HCT116 (cell line): Measurements from ENCODE around the gene DDX54. TPM values are rescaled to one million over a fixed set of nuclear protein-coding genes. Genes with fewer than 3 reads are reported as not detected.

ENCODE experiments used
- ATAC-seq: fragments of 200-7000 bp; cut with Tn5 transposase; 2 replicates; pipeline ENCODE4 v1.9.1; 2020; ENCODE audit warnings: mild to moderate bottlenecking, moderate library complexity
- BruUV-seq: library from RNA; stranded (reverse); fragments of 400-500 nt; replicated peaks from 2 replicates; lab custom pipeline; 2021; lab: Mats Ljungman, UMichigan
- CTCF ChIA-PET: fragments of 300-600 bp; sonication (Branson Sonifier 250); formaldehyde crosslinking; loops from one replicate; lab custom pipeline; 2021; ENCODE audit warnings: antibody characterized with exemption; lab: Charles Lee
- POLR2A ChIA-PET: fragments of 300-600, 350-600 bp; sonication (Branson Sonifier 250); formaldehyde crosslinking; loops from one replicate; lab custom pipeline; 2021; ENCODE audit warnings: antibody characterized with exemption; lab: Charles Lee
- RAD21 ChIA-PET, 2 experiments: fragments of 300-600 bp; sonication (Branson Sonifier 250); formaldehyde crosslinking; loops; one replicate each; lab custom pipeline; 2023; ENCODE audit warnings: low total read pairs in 2 of 2; ENCODE audit not compliant: uncharacterized antibody in 2 of 2, unreplicated experiment in 2 of 2, low non-redundant PET in 1 of 2; lab: Charles Lee
- DNase-seq: peaks from one replicate; pipeline ENCODE4 v3.0.0-alpha.2; 2010; ENCODE audit warnings: low read depth, low spot score
- H2AFZ ChIP-seq: fragments of 200-600 bp; shearing (Covaris generic), sonication (generic); 2 replicates; pipeline ENCODE4 v1.6.1; 2017; ENCODE audit warnings: low read depth, mixed run types, mixed read lengths, antibody characterized with exemption, low read length; ENCODE audit not compliant: poor library complexity, severe bottlenecking
- H3K27ac ChIP-seq: 2 replicates; pipeline ENCODE4 v1.5.1; 2012; ENCODE audit warnings: low read depth, low read length
- H3K27me3 ChIP-seq: fragments of 200-600 bp; sonication (generic); 2 replicates; pipeline ENCODE4 v1.6.1; 2016; ENCODE audit warnings: mixed run types, low read length, mixed read lengths; ENCODE audit not compliant: insufficient read depth
- H3K36me3 ChIP-seq, 2 experiments: fragments of 200-500 bp in 1 of 2; fragments of 200-600 bp in 1 of 2; sonication (Bioruptor generic) in 1 of 2; sonication (generic) in 1 of 2; 2 replicates each; pipeline versions ENCODE4 v1.5.1 to v1.6.1; 2014 to 2016; ENCODE audit warnings: low read length in 2 of 2, inconsistent platforms in 1 of 2, mixed read lengths in 1 of 2, mixed run types in 1 of 2; ENCODE audit not compliant: insufficient read depth in 2 of 2, control insufficient read depth in 1 of 2
- H3K4me1 ChIP-seq, 2 experiments: fragments of 200-600 bp in 1 of 2; sonication (generic) in 1 of 2; 2 replicates each; pipeline versions ENCODE4 v1.5.1 to v1.6.1; 2012 to 2017; ENCODE audit warnings: low read length in 2 of 2, inconsistent platforms in 1 of 2, mild to moderate bottlenecking in 1 of 2, mixed read lengths in 1 of 2, mixed run types in 1 of 2, moderate library complexity in 1 of 2; ENCODE audit not compliant: insufficient read depth in 2 of 2, control insufficient read depth in 1 of 2
- H3K4me2 ChIP-seq: fragments of 200-600 bp; sonication (generic); 2 replicates; pipeline ENCODE4 v1.6.1; 2017; ENCODE audit warnings: mixed run types, low read length, mixed read lengths
- H3K4me3 ChIP-seq, 2 experiments: fragments of 200-600 bp in 1 of 2; sonication (generic) in 1 of 2; replicated peaks in 1 of 2; 2 replicates each; pipeline ENCODE4 v1.5.1; 2011 to 2016; ENCODE audit warnings: low read length in 2 of 2, control low read depth in 1 of 2, low read depth in 1 of 2, mild to moderate bottlenecking in 1 of 2, mixed read lengths in 1 of 2, mixed run types in 1 of 2
- H3K79me2 ChIP-seq: fragments of 200-600 bp; sonication (generic); 2 replicates; pipeline ENCODE4 v1.6.1; 2017; ENCODE audit warnings: mild to moderate bottlenecking, mixed run types, low read length, moderate library complexity, mixed read lengths; ENCODE audit not compliant: insufficient read depth
- H3K9ac ChIP-seq: fragments of 200-600 bp; sonication (generic); 2 replicates; pipeline ENCODE4 v1.6.1; 2016; ENCODE audit warnings: low read length, mixed read lengths
- H3K9me2 ChIP-seq: fragments of 200-600 bp; sonication (generic), shearing (Covaris generic); 2 replicates; pipeline ENCODE4 v1.6.1; 2017; ENCODE audit warnings: mixed run types, mild to moderate bottlenecking, moderate library complexity; ENCODE audit not compliant: insufficient read depth
- H3K9me3 ChIP-seq, 2 experiments: fragments of 200-500 bp in 1 of 2; fragments of 200-600 bp in 1 of 2; sonication (Bioruptor generic) in 1 of 2; sonication (generic) in 1 of 2; 2 replicates each; pipeline ENCODE4 v1.6.1; 2014 to 2017; ENCODE audit warnings: low read length in 2 of 2, mixed read lengths in 2 of 2, inconsistent platforms in 1 of 2, low read depth in 1 of 2, mild to moderate bottlenecking in 1 of 2, mixed run types in 1 of 2, moderate library complexity in 1 of 2; ENCODE audit not compliant: control insufficient read depth in 1 of 2, insufficient read depth in 1 of 2
- H4K20me1 ChIP-seq: fragments of 200-600 bp; sonication (generic), shearing (Covaris generic); 2 replicates; pipeline ENCODE4 v1.6.1; 2017; ENCODE audit warnings: mixed run types, mild to moderate bottlenecking, moderate library complexity; ENCODE audit not compliant: insufficient read depth
- CBX3 ChIP-seq: IDR thresholded peaks from 2 replicates; pipeline ENCODE4 v1.6.1; 2012; ENCODE audit warnings: low read depth
- EGR1 ChIP-seq: IDR thresholded peaks from 2 replicates; pipeline ENCODE4 v1.6.1; 2012; ENCODE audit warnings: low read depth
- ELF1 ChIP-seq: IDR thresholded peaks from 2 replicates; pipeline ENCODE4 v1.6.1; 2012; ENCODE audit warnings: low read depth, borderline replicate concordance
- EZH2 ChIP-seq: fragments of 200-600 bp; sonication (generic); IDR thresholded peaks from 2 replicates; pipeline ENCODE4 v1.6.1; 2017; ENCODE audit warnings: antibody characterized with exemption, mixed run types
- JUND ChIP-seq: IDR thresholded peaks from 2 replicates; pipeline ENCODE4 v1.6.1; 2012
- POLR2A ChIP-seq: IDR thresholded peaks from 2 replicates; pipeline ENCODE4 v1.7.0; 2011; ENCODE audit warnings: borderline replicate concordance; ENCODE audit not compliant: insufficient read depth, insufficient read length; ENCODE audit errors: extremely low read depth
- RAD21 ChIP-seq: IDR thresholded peaks from 2 replicates; pipeline ENCODE4 v1.6.1; 2012; ENCODE audit warnings: low read depth, mild to moderate bottlenecking
- SIN3A ChIP-seq: IDR thresholded peaks from 2 replicates; pipeline ENCODE4 v1.6.1; 2012; ENCODE audit warnings: low read depth
- ZFX ChIP-seq: fragments of 450-650 bp; IDR thresholded peaks from 2 replicates; pipeline ENCODE4 v1.6.1; 2017
- ZNF274 ChIP-seq: fragments of 200-500 bp; sonication (Bioruptor generic); IDR thresholded peaks from 2 replicates; pipeline ENCODE4 v1.6.1; 2014; ENCODE audit warnings: mild to moderate bottlenecking, low read depth, low read length, inconsistent platforms
- intact Hi-C: fragments of 100-400 bp; cut with micrococcal nuclease; formaldehyde crosslinking; loops from 2 replicates; pipeline ENCODE4 v1.10.0; 2022
- total RNA-seq: library from RNA; stranded (reverse); gene quantifications from one replicate; pipeline ENCODE4 v1.2.1, GENCODE V29; 2021; ENCODE audit not compliant: unreplicated experiment
- TF ChIP-seq, protein P1 (sequence below): IDR thresholded peaks from 2 replicates; pipeline ENCODE4 v1.6.1; 2012; ENCODE audit warnings: low read depth
- TF ChIP-seq, protein P2 (sequence below): IDR thresholded peaks from 2 replicates; pipeline ENCODE4 v1.6.1; 2011; ENCODE audit warnings: mild to moderate bottlenecking, low read length, moderate library complexity; ENCODE audit not compliant: insufficient replicate concordance; ENCODE audit errors: extremely low read depth

The DDX54 gene
- total RNA-seq, 1 experiment from 2014 or later = 110 TPM

DNA sequence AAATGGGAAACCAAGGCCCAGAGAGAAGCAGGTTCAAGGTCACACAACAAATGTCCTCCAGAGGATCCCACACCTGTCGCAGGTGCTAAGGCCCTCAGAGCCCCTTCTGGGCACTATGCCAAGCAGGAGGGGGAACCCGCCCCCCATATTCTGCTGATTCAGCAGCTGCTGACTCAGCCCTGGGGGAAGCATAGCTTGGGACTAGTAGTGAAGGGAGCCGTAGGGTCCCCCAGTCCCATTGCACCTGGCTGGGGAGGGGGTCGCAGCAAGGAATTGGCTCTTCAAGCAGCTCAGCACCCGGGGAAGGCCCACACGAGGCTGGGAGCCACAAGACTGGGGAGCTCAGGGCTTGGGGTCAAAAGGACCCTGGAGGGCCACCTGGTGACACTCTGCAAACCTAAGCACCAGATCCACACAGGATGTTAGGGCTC, 50.7 kb downstream of the DDX54 start:
- H4K20me1 ChIP-seq = no peaks in the 10 kb centered on the region
- BruUV-seq = no TSS peak
- no peaks in the 10 kb centered on the region for H3K9me2 ChIP-seq
- peaks cover 13 to 34% of the 10 kb centered on the region in 2 experiments for H3K4me1 ChIP-seq
- no peaks in the 10 kb centered on the region for H3K27me3 ChIP-seq
- ChIA-PET CTCF (interaction anchor here (1.0 to 2.3 kb wide), 4 partner anchors 10 to 142 kb away, joined by 3 to 9 read pairs (median 8); no protein-coding TSS in a partner anchor), RAD21 (no interaction called here), POLR2A (no interaction called here)
- H2AFZ ChIP-seq = no peak overlapping the region
- H3K36me3 ChIP-seq = no peaks in the 10 kb centered on the region
- peak overlapping the region; percentile 100 for H3K4me2 ChIP-seq
- no peaks in the 10 kb centered on the region for H3K9me3 ChIP-seq
- H3K4me3 ChIP-seq = peak overlapping the region; percentile 78 to 94
- TF ChIP-seq RAD21 (no peak), ZNF274 (no peak), POLR2A (no peak), EGR1 (no peak), JUND (no peak), CBX3 (no peak), ZFX (no peak), SIN3A (no peak), ELF1 (no peak), EZH2 (no peak)
- TF ChIP-seq, protein P1, sequence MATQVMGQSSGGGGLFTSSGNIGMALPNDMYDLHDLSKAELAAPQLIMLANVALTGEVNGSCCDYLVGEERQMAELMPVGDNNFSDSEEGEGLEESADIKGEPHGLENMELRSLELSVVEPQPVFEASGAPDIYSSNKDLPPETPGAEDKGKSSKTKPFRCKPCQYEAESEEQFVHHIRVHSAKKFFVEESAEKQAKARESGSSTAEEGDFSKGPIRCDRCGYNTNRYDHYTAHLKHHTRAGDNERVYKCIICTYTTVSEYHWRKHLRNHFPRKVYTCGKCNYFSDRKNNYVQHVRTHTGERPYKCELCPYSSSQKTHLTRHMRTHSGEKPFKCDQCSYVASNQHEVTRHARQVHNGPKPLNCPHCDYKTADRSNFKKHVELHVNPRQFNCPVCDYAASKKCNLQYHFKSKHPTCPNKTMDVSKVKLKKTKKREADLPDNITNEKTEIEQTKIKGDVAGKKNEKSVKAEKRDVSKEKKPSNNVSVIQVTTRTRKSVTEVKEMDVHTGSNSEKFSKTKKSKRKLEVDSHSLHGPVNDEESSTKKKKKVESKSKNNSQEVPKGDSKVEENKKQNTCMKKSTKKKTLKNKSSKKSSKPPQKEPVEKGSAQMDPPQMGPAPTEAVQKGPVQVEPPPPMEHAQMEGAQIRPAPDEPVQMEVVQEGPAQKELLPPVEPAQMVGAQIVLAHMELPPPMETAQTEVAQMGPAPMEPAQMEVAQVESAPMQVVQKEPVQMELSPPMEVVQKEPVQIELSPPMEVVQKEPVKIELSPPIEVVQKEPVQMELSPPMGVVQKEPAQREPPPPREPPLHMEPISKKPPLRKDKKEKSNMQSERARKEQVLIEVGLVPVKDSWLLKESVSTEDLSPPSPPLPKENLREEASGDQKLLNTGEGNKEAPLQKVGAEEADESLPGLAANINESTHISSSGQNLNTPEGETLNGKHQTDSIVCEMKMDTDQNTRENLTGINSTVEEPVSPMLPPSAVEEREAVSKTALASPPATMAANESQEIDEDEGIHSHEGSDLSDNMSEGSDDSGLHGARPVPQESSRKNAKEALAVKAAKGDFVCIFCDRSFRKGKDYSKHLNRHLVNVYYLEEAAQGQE = no peak
- TF ChIP-seq, protein P2, sequence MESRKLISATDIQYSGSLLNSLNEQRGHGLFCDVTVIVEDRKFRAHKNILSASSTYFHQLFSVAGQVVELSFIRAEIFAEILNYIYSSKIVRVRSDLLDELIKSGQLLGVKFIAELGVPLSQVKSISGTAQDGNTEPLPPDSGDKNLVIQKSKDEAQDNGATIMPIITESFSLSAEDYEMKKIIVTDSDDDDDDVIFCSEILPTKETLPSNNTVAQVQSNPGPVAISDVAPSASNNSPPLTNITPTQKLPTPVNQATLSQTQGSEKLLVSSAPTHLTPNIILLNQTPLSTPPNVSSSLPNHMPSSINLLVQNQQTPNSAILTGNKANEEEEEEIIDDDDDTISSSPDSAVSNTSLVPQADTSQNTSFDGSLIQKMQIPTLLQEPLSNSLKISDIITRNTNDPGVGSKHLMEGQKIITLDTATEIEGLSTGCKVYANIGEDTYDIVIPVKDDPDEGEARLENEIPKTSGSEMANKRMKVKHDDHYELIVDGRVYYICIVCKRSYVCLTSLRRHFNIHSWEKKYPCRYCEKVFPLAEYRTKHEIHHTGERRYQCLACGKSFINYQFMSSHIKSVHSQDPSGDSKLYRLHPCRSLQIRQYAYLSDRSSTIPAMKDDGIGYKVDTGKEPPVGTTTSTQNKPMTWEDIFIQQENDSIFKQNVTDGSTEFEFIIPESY = no peak
- ATAC-seq (no peak), DNase-seq (no peak)
- H3K27ac ChIP-seq = peak overlapping the region; percentile 72; the same call in 1 of the 2 replicates
- peaks cover 12% of the 10 kb centered on the region; the same call in 1 of the 2 replicates for H3K79me2 ChIP-seq
- intact Hi-C loops = loop anchor here (2.0 kb wide), 1 partner anchor 36 kb away; no protein-coding TSS in a partner anchor
- peak overlapping the region; percentile 87 for H3K9ac ChIP-seq
